Astrocyte (in vitro differentiated cells and primary cell): Measurements from ENCODE around the gene LHX1. TPM values are rescaled to one million over a fixed set of nuclear protein-coding genes. Genes with fewer than 3 reads are reported as not detected.
A peak's percentile ranks its signal among the peaks of the same experiment; 100 is the strongest.

Source experiments
- DNase-seq: peaks from one replicate; pipeline ENCODE4 v3.0.0-alpha.2; 2010; ENCODE audit warnings: low read depth
- FAIRE-seq: peaks from 2 replicates; lab custom pipeline; 2011; peaks lifted over from hg19 to GRCh38; lab: Jason Lieb, UNC
- H2AFZ ChIP-seq: 2 replicates; pipeline ENCODE4 v1.6.0; 2012; ENCODE audit warnings: low read depth, low read length, inconsistent platforms
- H3K27ac ChIP-seq: 2 replicates; pipeline ENCODE4 v1.5.1; 2011; ENCODE audit warnings: low read depth, low read length, inconsistent platforms
- H3K27me3 ChIP-seq: 2 replicates; pipeline ENCODE4 v1.6.0; 2011; ENCODE audit warnings: low read length, inconsistent platforms; ENCODE audit not compliant: insufficient read depth
- H3K36me3 ChIP-seq: 2 replicates; pipeline ENCODE4 v1.5.1; 2011; ENCODE audit warnings: low read length, inconsistent platforms; ENCODE audit not compliant: insufficient read depth
- H3K4me1 ChIP-seq: 2 replicates; pipeline ENCODE4 v1.5.1; 2011; ENCODE audit warnings: low read length, inconsistent platforms; ENCODE audit not compliant: insufficient read depth
- H3K4me2 ChIP-seq: 2 replicates; pipeline ENCODE4 v1.6.0; 2012; ENCODE audit warnings: low read length, inconsistent platforms
- H3K4me3 ChIP-seq: 2 replicates; pipeline ENCODE4 v1.5.1; 2011; ENCODE audit warnings: low read depth, mild to moderate bottlenecking, low read length, inconsistent platforms; ENCODE audit not compliant: insufficient read depth
- H3K79me2 ChIP-seq: 2 replicates; pipeline ENCODE4 v1.6.0; 2012; ENCODE audit warnings: mild to moderate bottlenecking, low read length, inconsistent platforms; ENCODE audit not compliant: insufficient read depth
- H3K9ac ChIP-seq: 2 replicates; pipeline ENCODE4 v1.6.0; 2012; ENCODE audit warnings: mild to moderate bottlenecking, low read length, inconsistent platforms
- H3K9me3 ChIP-seq: 2 replicates; pipeline ENCODE4 v1.5.1; 2012; ENCODE audit warnings: low read depth, mild to moderate bottlenecking, low read length, inconsistent platforms; ENCODE audit not compliant: insufficient read depth
- H4K20me1 ChIP-seq: 2 replicates; pipeline ENCODE4 v1.6.0; 2012; ENCODE audit warnings: low read length, inconsistent platforms; ENCODE audit not compliant: insufficient read depth
- H3K27ac Mint-ChIP-seq: one replicate; pipeline ENCODE4 v1.8.0; 2021; ENCODE audit warnings: mild to moderate bottlenecking, mixed read lengths; ENCODE audit not compliant: unreplicated experiment
- H3K27me3 Mint-ChIP-seq: one replicate; pipeline ENCODE4 v1.8.0; 2021; ENCODE audit warnings: low read depth, mixed read lengths; ENCODE audit not compliant: unreplicated experiment
- H3K36me3 Mint-ChIP-seq: one replicate; pipeline ENCODE4 v1.8.0; 2021; ENCODE audit warnings: low read depth, mixed read lengths; ENCODE audit not compliant: unreplicated experiment
- H3K4me1 Mint-ChIP-seq: one replicate; pipeline ENCODE4 v1.8.0; 2021; ENCODE audit warnings: low read depth, mixed read lengths; ENCODE audit not compliant: unreplicated experiment
- H3K4me3 Mint-ChIP-seq: one replicate; pipeline ENCODE4 v1.8.0; 2021; ENCODE audit warnings: mild to moderate bottlenecking, moderate library complexity, mixed read lengths; ENCODE audit not compliant: unreplicated experiment
- H3K9me3 Mint-ChIP-seq: one replicate; pipeline ENCODE4 v1.8.0; 2021; ENCODE audit warnings: mild to moderate bottlenecking, mixed read lengths; ENCODE audit not compliant: unreplicated experiment
- CTCF ChIP-seq: IDR thresholded peaks from 2 replicates; pipeline ENCODE4 v1.5.1; 2011; ENCODE audit warnings: low read depth, mild to moderate bottlenecking, inconsistent platforms, low read length, moderate library complexity; ENCODE audit not compliant: insufficient read depth
- EZH2 ChIP-seq: IDR thresholded peaks from 2 replicates; pipeline ENCODE4 v1.6.1; 2012; ENCODE audit warnings: mild to moderate bottlenecking, low read length, inconsistent platforms; ENCODE audit not compliant: insufficient read depth
- total RNA-seq: library from RNA; stranded (reverse); gene quantifications from 2 replicates; pipeline ENCODE4 v1.2.1, GENCODE V29; 2021

LHX1 gene
- total RNA-seq, 1 donor from 2014 or later, result 10.8 TPM

DNA sequence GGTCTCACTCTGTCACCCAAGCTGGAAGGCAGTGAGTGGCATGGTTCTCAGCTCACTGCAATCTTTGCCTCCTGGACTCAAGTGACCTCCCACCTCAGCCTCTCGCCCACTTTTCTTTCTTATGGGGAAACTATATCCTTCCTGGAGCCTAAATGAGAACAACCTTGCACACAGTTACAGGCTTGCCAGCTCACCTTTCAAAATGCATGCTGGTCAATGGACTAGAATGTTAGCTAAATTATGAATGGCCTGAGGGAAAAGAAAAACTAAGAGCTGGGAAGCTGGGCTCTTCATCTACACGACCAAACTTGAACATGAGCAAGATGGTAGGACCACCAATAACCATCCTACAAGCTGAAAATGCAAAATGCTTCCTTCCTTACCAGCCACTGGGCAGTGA, 10.6 kb upstream of the LHX1 start:
- Histone ChIP-seq H3K79me2 (no peaks in the 10 kb centered on the region), H3K27me3 (peaks cover 43% of the 10 kb centered on the region), H3K27ac (no peak overlapping the region), H3K4me2 (no peak overlapping the region), H3K4me3 (no peak overlapping the region), H3K9ac (no peak overlapping the region), H3K9me3 (no peaks in the 10 kb centered on the region), H4K20me1 (peaks cover 10% of the 10 kb centered on the region), H3K4me1 (peaks cover 19% of the 10 kb centered on the region), H2AFZ (no peak overlapping the region), H3K36me3 (no peaks in the 10 kb centered on the region)
- Mint-ChIP-seq H3K4me3 (no peak overlapping the region), H3K27me3 (peaks cover 44% of the 10 kb centered on the region), H3K4me1 (peaks cover 27% of the 10 kb centered on the region), H3K27ac (no peak overlapping the region), H3K36me3 (peaks cover 4% of the 10 kb centered on the region), H3K9me3 (peaks cover 4% of the 10 kb centered on the region)
- DNase-seq, result no peak
- no peak for FAIRE-seq
- TF ChIP-seq CTCF (no peak), EZH2 (no peak)

- Histone ChIP-seq H4K20me1 (peaks cover 15% of the 10 kb centered on the region), H3K79me2 (no peaks in the 10 kb centered on the region), H3K27ac (no peak overlapping the region), H3K4me3 (no peak overlapping the region), H3K27me3 (peaks cover 62% of the 10 kb centered on the region), H3K4me1 (peaks cover 17% of the 10 kb centered on the region), H2AFZ (peak overlapping the region; percentile 19), H3K9me3 (peaks cover 2% of the 10 kb centered on the region), H3K36me3 (no peaks in the 10 kb centered on the region), H3K4me2 (peak overlapping the region; percentile 71), H3K9ac (no peak overlapping the region)
- Mint-ChIP-seq H3K36me3 (peaks cover 8% of the 10 kb centered on the region), H3K9me3 (peaks cover 6% of the 10 kb centered on the region), H3K4me3 (no peak overlapping the region), H3K27ac (peak overlapping the region; percentile 37), H3K27me3 (peaks cover 61% of the 10 kb centered on the region), H3K4me1 (peaks cover 29% of the 10 kb centered on the region)
- TF ChIP-seq EZH2 (peak; percentile 12), CTCF (no peak)
- DNase-seq, result no peak
- no peak for FAIRE-seq
Observed at GRCh38 chr17:36928471-36929345, 8.6 kb upstream of the LHX1 start.
